ENCODE results near the gene NKAIN1. TPM values are rescaled to one million over a fixed set of nuclear protein-coding genes. Genes with fewer than 3 reads are reported as not detected.

Gene NKAIN1
- total and polyA plus RNA-seq, 2 of the 13 experiments (the other 11 are each of a cell fraction or from before 2014, with no cell fraction given), result 0.29 to 0.40 TPM

DNA sequence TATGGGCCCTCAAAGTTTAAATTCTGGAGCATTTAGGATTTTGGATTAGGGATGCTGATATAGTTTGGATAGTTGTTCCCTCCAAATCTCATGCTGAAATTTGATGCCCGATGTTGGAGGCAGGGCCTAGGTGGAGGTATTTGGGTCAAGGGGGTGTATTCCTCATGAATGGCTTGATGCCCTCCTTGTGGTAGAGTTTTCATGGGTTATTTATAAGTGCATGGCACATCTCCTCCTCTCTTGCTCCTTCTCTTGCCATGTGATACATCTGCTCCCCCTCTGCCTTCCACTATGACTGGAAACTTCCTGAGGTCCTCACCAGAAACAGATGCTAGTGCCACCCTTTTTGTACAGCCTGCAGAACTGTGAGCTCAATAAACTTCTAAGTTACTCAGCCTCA, 17.5 kb upstream of the NKAIN1 start:
- Histone ChIP-seq H3K36me3 (replicated peaks in 1 of 2; ENCODE audit: control insufficient read depth in 1 of 2, insufficient read depth in 2 of 2, low read length in 2 of 2) (peaks cover 12 to 43% of the 10 kb centered on the region in 2 experiments), H4K20me1 (ENCODE audit: insufficient read depth, low read length) (no peaks in the 10 kb centered on the region), H3K4me1 (ENCODE audit: insufficient read depth, low read length) (no peaks in the 10 kb centered on the region; the same call in 1 of the 2 replicates), H2AFZ (ENCODE audit: low read length) (no peak overlapping the region), H3K27ac (ENCODE audit: extremely low read length, insufficient read depth, low read length) (no peak overlapping the region), H3K79me2 (ENCODE audit: insufficient read depth, low read length) (no peaks in the 10 kb centered on the region), H3K4me2 (ENCODE audit: low read depth, low read length) (no peak overlapping the region), H3K27me3 (ENCODE audit: control insufficient read depth in 1 of 2, insufficient read depth in 2 of 2, low read length in 2 of 2) (no peaks in the 10 kb centered on the region), H3K9ac (ENCODE audit: insufficient read depth, low read depth, low read length) (no peak overlapping the region), H3K4me3 (replicated peaks in 1 of 3; ENCODE audit: insufficient read depth in 1 of 3, low read depth in 2 of 3, low read length in 3 of 3) (no peak overlapping the region), H3K9me3 (ENCODE audit: low read length) (no peaks in the 10 kb centered on the region)
- FAIRE-seq (no peak), DNase-seq (ENCODE audit: low spot score) (no peak), ATAC-seq (no peak)
- 100% methylated on average over 1 of the region's 1 CpG for WGBS (ENCODE audit: low lambda C conversion rate)
- ChIA-PET CTCF (ENCODE audit: low intra/inter-chr PET ratio, low total read pairs) (no interaction called here), POLR2A (no interaction called here)
- TF ChIP-seq ERF (CRISPR knock-in tag; IDR thresholded peaks at IDR 0.05) (no peak), ZNF331 (CRISPR knock-in tag; IDR thresholded peaks at IDR 0.05) (no peak), SATB2 (CRISPR knock-in tag; IDR thresholded peaks at IDR 0.05) (no peak), ZFP36L2 (CRISPR knock-in tag; IDR thresholded peaks at IDR 0.05) (no peak), YEATS4 (CRISPR knock-in tag; IDR thresholded peaks at IDR 0.05; ENCODE audit: borderline replicate concordance) (no peak), ASH2L (IDR thresholded peaks at IDR 0.05; ENCODE audit: insufficient read length, low read depth, low read length) (no peak)
- TF ChIP-seq, protein P1, sequence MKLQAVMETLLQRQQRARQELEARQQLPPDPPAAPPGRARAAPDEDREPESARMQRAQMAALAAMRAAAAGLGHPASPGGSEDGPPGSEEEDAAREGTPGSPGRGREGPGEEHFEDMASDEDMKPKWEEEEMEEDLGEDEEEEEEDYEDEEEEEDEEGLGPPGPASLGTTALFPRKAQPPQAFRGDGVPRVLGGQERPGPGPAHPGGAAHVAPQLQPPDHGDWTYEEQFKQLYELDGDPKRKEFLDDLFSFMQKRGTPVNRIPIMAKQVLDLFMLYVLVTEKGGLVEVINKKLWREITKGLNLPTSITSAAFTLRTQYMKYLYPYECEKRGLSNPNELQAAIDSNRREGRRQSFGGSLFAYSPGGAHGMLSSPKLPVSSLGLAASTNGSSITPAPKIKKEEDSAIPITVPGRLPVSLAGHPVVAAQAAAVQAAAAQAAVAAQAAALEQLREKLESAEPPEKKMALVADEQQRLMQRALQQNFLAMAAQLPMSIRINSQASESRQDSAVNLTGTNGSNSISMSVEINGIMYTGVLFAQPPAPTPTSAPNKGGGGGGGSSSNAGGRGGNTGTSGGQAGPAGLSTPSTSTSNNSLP (IDR thresholded peaks at IDR 0.05; ENCODE audit: low read depth, low read length), result no peak
- TF ChIP-seq, protein P2, sequence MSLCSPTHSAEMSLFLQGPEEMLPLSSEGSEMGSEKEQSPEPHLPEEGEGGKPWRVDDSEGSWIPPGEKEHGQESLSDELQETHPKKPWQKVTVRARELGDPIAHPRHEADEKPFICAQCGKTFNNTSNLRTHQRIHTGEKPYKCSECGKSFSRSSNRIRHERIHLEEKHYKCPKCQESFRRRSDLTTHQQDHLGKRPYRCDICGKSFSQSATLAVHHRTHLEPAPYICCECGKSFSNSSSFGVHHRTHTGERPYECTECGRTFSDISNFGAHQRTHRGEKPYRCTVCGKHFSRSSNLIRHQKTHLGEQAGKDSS (CRISPR knock-in tag; IDR thresholded peaks at IDR 0.05; ENCODE audit: borderline replicate concordance, low read depth), result no peak
- intact Hi-C loops (cut with micrococcal nuclease; ENCODE audit: unreplicated experiment) (no loop called here), in situ Hi-C loops (cut with HindIII; ENCODE audit: extremely low pct_ligation_motif_present, low pct_unique_long_range_greater_than_20kb) (no loop called here)
- no TSS peak for BruUV-seq (replicated peaks)

Measured in HepG2 (cell line).